Tibial nerve (tissue), 4 donors: ENCODE data around the gene STRA8.

Experiments used
- CTCF ChIP-seq, 5 experiments: fragments of 200-600 bp in 3 of 5; fragments of 450-650 bp in 2 of 5; sonication (generic) in 3 of 5; IDR thresholded peaks; one replicate each; pipeline ENCODE4 v1.5.1; 2016 to 2019; ENCODE audit warnings: antibody characterized with exemption in 5 of 5, mild to moderate bottlenecking in 3 of 5, moderate library complexity in 2 of 5
- EP300 ChIP-seq, 2 donors: sonication (generic); formaldehyde crosslinking; IDR thresholded peaks; one replicate each; pipeline ENCODE4 v1.6.1; 2017; ENCODE audit warnings: antibody characterized with exemption in 2 of 2, mild to moderate bottlenecking in 1 of 2
- POLR2A ChIP-seq, 2 donors: fragments of 450-650 bp; IDR thresholded peaks; one replicate each; pipeline ENCODE4 v1.6.1; 2017; ENCODE audit warnings: antibody characterized with exemption in 2 of 2, mild to moderate bottlenecking in 2 of 2, moderate library complexity in 2 of 2

- TF ChIP-seq CTCF (IDR thresholded peaks at IDR 0.05) (no peak), EP300 (IDR thresholded peaks at IDR 0.05) (no peak), POLR2A (IDR thresholded peaks at IDR 0.05) (no peak)
Measured at GRCh38 chr7:135186261-135186540, 47.4 kb upstream of the STRA8 start.
